SU-DHL-6 (cell line): ENCODE data around the gene LAGE3.

Experiments used
- EZH2phosphoT487 ChIP-seq: fragments of 200-600 bp; sonication (generic), shearing (Covaris generic); conservative IDR thresholded peaks from 2 replicates; pipeline ENCODE4 v1.6.1; 2018; ENCODE audit warnings: mild to moderate bottlenecking, antibody characterized with exemption, low read length, moderate library complexity, mixed read lengths
- TF ChIP-seq, protein P1 (sequence below): fragments of 200-600 bp; sonication (generic); IDR thresholded peaks from one replicate; pipeline ENCODE4 v1.5.1; 2017; ENCODE audit warnings: antibody characterized with exemption, mild to moderate bottlenecking, low read length, moderate library complexity; ENCODE audit not compliant: insufficient read depth, poor library complexity, severe bottlenecking

DNA sequence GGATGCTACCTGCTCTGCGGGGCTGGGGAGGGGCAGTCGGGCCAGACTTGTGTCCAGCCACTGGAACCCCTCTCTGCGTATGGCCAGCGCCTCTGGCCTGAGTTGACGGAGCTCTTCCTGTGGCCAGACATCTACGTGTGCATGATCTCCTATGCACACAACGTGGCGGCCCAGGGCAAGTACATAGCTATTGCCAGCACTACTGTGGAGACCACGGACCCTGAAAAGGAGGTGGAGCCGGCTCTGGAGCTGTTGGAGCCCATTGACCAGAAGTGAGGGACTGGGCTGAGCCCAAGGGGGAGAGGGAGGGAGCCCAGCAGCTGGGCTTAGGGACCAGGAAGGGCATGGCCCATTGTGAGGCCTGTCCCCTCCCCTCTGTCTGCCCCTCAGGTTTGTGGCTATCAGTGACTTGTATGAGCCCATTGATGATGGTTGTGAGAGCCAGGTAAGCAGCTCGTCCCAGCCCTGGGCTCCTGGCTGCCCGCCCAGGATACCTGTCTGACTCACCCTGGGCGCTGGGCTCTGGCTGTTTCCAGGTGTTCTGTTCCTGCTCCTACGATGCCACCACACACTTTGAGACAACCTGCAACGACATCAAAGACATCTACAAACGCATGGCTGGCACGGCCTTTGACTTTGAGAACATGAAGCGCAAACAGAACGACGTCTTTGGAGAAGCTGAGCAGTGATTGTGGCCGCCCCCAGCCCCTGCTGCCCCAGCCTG, 36.9 kb downstream of the LAGE3 start:
- TF ChIP-seq, protein P1, sequence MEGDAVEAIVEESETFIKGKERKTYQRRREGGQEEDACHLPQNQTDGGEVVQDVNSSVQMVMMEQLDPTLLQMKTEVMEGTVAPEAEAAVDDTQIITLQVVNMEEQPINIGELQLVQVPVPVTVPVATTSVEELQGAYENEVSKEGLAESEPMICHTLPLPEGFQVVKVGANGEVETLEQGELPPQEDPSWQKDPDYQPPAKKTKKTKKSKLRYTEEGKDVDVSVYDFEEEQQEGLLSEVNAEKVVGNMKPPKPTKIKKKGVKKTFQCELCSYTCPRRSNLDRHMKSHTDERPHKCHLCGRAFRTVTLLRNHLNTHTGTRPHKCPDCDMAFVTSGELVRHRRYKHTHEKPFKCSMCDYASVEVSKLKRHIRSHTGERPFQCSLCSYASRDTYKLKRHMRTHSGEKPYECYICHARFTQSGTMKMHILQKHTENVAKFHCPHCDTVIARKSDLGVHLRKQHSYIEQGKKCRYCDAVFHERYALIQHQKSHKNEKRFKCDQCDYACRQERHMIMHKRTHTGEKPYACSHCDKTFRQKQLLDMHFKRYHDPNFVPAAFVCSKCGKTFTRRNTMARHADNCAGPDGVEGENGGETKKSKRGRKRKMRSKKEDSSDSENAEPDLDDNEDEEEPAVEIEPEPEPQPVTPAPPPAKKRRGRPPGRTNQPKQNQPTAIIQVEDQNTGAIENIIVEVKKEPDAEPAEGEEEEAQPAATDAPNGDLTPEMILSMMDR: no peak
- TF ChIP-seq EZH2phosphoT487: no peak
